ENCODE results near the gene KIF5A.

The KIF5A gene

GRCh38 chr12:57577981-57578758 lies 28.3 kb downstream of the KIF5A start:
- DNase-seq (ENCODE audit: low read depth) = no peak
- H3K4me3 ChIP-seq (ENCODE audit: low read depth, low read length) = no peak overlapping the region
- TF ChIP-seq, protein P1, sequence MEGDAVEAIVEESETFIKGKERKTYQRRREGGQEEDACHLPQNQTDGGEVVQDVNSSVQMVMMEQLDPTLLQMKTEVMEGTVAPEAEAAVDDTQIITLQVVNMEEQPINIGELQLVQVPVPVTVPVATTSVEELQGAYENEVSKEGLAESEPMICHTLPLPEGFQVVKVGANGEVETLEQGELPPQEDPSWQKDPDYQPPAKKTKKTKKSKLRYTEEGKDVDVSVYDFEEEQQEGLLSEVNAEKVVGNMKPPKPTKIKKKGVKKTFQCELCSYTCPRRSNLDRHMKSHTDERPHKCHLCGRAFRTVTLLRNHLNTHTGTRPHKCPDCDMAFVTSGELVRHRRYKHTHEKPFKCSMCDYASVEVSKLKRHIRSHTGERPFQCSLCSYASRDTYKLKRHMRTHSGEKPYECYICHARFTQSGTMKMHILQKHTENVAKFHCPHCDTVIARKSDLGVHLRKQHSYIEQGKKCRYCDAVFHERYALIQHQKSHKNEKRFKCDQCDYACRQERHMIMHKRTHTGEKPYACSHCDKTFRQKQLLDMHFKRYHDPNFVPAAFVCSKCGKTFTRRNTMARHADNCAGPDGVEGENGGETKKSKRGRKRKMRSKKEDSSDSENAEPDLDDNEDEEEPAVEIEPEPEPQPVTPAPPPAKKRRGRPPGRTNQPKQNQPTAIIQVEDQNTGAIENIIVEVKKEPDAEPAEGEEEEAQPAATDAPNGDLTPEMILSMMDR (IDR thresholded peaks at IDR 0.05; ENCODE audit: low read depth, low read length, missing control alignments) = no peak
- in situ Hi-C loops (cut with HindIII; ENCODE audit: low sequenced_read_pairs) = no loop called here

- in situ Hi-C loops (cut with HindIII; ENCODE audit: low sequenced_read_pairs) = no loop called here
- TF ChIP-seq, protein P1 (IDR thresholded peaks at IDR 0.05; ENCODE audit: low read depth, low read length, missing control alignments) = no peak
Measured at GRCh38 chr12:57579011-57579410, 29.2 kb downstream of the KIF5A start.

GRCh38 chr12:57579677-57580465 lies 30.0 kb downstream of the KIF5A start:
- in situ Hi-C loops (cut with HindIII; ENCODE audit: low sequenced_read_pairs) = no loop called here
- TF ChIP-seq, protein P1 (IDR thresholded peaks at IDR 0.05; ENCODE audit: low read depth, low read length, missing control alignments) = no peak
- no peak for DNase-seq (ENCODE audit: low read depth)
- H3K4me3 ChIP-seq (ENCODE audit: low read depth, low read length) = no peak overlapping the region

More at GRCh38 chr12:57579011-57579410, 29.2 kb downstream of the KIF5A start:
- no peak overlapping the region for H3K4me3 ChIP-seq (ENCODE audit: low read depth, low read length)
- no peak for DNase-seq (ENCODE audit: low read depth)

DNA sequence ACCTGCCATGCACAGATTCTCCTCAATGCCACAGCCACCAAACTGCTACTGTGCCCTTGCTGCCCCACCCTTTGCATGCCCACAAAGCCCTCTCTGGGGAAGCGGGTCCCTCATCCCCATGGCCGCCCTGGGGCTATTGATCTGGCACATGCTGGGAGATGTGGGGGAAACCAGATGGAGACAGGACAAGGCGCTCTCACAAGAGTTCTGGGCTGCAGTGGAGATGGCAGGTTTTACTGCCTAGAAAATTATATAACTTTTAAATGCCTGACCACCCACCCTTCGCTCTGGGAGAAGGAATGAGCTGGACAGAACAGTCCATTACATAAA lies 30.6 kb downstream of the KIF5A start:
- no peak overlapping the region for H3K4me3 ChIP-seq (ENCODE audit: low read depth, low read length)
- TF ChIP-seq, protein P1 (IDR thresholded peaks at IDR 0.05; ENCODE audit: low read depth, low read length, missing control alignments) = no peak
- no peak for DNase-seq (ENCODE audit: low read depth)
- in situ Hi-C loops (cut with HindIII; ENCODE audit: low sequenced_read_pairs) = no loop called here

DNA sequence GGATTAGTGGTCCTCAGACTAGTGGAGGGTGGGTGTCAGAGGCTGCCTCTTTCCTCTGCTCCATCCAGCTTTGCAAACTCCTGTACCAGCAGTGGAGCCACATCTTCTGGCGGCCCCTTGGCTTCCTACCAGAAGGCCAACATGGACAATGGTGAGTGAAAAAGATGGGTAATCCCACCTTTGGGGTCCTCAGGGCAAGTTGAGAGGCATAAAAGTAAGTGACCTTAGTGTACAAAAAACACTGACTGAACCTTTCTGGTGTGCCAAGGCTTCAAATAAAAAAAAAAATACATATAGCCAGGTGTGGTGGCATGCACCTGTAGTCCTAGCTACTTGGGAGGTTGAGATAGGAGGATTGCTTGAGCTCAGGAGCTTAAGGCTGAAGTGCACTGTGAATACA lies 32.0 kb downstream of the KIF5A start:
- H3K4me3 ChIP-seq (ENCODE audit: low read depth, low read length) = no peak overlapping the region
- no peak for DNase-seq (ENCODE audit: low read depth)
- in situ Hi-C loops (cut with HindIII; ENCODE audit: low sequenced_read_pairs) = no loop called here
- TF ChIP-seq, protein P1 (IDR thresholded peaks at IDR 0.05; ENCODE audit: low read depth, low read length, missing control alignments) = no peak

- in situ Hi-C loops (cut with HindIII; ENCODE audit: low sequenced_read_pairs) = no loop called here
- TF ChIP-seq, protein P1 (IDR thresholded peaks at IDR 0.05; ENCODE audit: low read depth, low read length, missing control alignments) = no peak
- DNase-seq (ENCODE audit: low read depth) = no peak
- no peak overlapping the region for H3K4me3 ChIP-seq (ENCODE audit: low read depth, low read length)
Measured at GRCh38 chr12:57582440-57582839, 32.6 kb downstream of the KIF5A start.
